Activated T-cell treated with anti-CD3 and anti-CD28 coated beads, Interleukin-2, amount 50 U/mL, for 4 hours (primary cell): ENCODE data around the gene WT1. TPM values are rescaled to one million over a fixed set of nuclear protein-coding genes. Genes with fewer than 3 reads are reported as not detected.

Source experiments
- ATAC-seq, 2 donors: fragments of 200-7000 bp; cut with Tn5 transposase; one replicate each; pipeline ENCODE4 v1.10.0; 2021
- DNase-seq: peaks from one replicate; pipeline ENCODE4 v3.0.0-alpha.2; 2020
- H3K27me3 Mint-ChIP-seq: one replicate; pipeline ENCODE4 v1.8.0; 2021; ENCODE audit warnings: low read depth, mixed read lengths
- H3K36me3 Mint-ChIP-seq: one replicate; pipeline ENCODE4 v1.8.0; 2022; ENCODE audit warnings: mixed read lengths; ENCODE audit not compliant: insufficient read depth
- H3K4me1 Mint-ChIP-seq: one replicate; pipeline ENCODE4 v1.8.0; 2021; ENCODE audit warnings: low read depth, mixed read lengths
- H3K4me3 Mint-ChIP-seq: one replicate; pipeline ENCODE4 v1.8.0; 2021; ENCODE audit warnings: mild to moderate bottlenecking, moderate library complexity, mixed read lengths
- H3K9me3 Mint-ChIP-seq: one replicate; pipeline ENCODE4 v1.8.0; 2021; ENCODE audit warnings: mixed read lengths
- total RNA-seq, 3 donors: library from RNA; stranded (reverse); gene quantifications; one replicate each; pipeline ENCODE4 v1.2.1, GENCODE V29; 2021

Gene WT1
- total RNA-seq, 3 donors from 2014 or later, result 0.18 to 0.30 TPM; not detected in 1

DNA sequence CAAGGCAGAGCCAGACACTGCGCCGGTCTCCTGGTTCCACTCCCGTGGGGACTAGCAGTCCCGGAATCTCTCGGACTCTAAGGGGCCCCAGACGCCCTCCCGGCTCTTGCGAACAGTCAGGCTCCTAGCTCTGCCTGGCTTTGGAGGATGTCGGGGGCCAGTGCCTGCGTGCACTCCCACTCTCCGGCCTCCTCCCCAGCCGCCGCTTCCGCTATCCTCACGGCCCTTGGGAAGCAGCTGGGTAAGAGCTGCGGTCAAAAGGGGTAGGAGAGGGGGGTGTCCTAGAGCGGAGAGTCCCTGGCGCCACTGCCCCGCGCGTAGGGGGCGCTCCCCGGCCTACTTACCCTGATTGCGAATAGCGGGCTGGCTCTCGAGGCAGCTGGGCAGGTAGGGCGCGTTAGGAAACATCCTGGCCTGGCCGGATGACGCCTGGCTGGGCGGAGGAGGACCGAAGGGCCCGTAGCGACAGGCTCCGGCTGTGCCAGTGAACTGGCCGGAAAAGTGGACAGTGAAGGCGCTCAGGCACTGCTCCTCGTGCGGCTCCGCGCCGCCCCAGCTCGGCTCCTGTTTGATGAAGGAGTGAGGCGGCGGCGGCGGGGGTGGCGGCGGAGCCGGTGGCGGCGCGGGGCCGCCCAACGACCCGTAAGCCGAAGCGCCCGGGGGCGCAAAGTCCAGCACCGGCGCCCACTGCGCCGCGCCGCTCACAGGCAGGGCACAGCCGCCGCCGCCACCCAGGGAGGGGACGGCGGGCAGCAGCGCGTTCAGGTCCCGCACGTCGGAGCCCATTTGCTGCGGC, 785 bp downstream of the WT1 start:
- Mint-ChIP-seq H3K4me1 (peaks cover 36% of the 10 kb centered on the region), H3K9me3 (no peaks in the 10 kb centered on the region), H3K27me3 (peaks cover 80% of the 10 kb centered on the region), H3K4me3 (no peak overlapping the region), H3K36me3 (no peaks in the 10 kb centered on the region)
- DNase-seq (no peak), ATAC-seq (peak; percentile 21 to 30)

DNA sequence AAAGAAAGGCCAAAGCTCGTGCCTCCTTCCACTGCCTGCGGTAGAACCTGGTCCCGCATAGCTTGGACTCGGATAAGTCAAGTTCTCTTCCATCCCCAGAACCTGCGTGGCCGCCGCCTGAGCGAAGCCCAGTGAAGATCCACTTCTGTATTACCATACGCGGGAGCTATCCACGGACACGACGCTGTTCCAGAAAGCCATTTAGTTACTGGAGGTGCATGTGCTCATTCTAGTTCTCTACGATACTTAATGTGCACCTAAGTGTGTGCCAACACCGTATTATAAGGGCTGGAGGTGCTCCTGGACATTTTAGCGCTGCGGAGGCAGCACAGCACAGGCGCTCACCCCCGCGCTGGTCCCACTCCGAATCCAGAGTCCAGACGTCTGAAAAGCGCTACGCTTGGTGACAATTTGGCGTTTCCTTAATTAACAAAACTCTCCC, 1.4 kb downstream of the WT1 start:
- Mint-ChIP-seq H3K4me1 (peaks cover 33% of the 10 kb centered on the region), H3K4me3 (no peak overlapping the region), H3K9me3 (no peaks in the 10 kb centered on the region), H3K36me3 (no peaks in the 10 kb centered on the region), H3K27me3 (peaks cover 82% of the 10 kb centered on the region)
- DNase-seq (no peak), ATAC-seq (no peak)

DNA sequence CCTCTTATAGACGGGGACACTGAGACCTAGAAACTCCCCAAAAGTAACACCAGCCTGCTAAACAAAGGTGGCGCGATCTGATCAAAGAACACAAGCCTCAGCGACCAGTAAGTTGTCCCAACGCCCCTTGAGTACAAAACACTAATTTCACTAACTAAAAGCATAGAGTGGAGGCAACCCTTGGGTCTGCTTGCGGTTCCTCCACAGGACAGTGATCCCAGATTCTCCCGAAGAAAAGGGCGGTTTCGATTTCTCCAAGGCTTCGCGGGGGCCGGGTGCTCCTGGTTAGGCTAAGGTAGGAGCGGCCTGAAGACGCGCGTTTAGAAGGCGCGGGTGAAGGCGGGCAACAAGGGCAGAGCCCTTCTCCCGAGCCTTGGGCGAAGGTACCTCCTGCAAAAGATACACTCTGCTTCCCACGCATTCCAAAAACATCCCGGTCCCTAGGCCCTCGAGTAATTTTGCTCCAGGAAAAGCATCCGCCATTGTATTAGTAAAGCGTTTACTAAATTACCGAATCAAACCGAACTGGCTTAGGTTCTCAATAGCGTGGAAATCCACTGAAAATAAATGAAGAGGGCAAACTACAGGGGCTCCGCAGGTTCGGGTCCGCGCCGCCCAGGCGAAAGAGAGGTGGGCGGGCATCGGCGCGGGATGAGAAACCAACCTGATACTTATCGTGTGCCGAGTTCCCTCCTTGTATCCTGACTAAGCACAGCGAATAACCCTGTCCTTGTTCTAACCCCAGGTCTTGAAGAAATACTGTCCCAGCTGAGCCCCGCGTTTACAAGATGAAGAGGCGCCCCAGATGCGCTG, 2.0 kb downstream of the WT1 start:
- ATAC-seq (no peak), DNase-seq (no peak)
- Mint-ChIP-seq H3K9me3 (no peaks in the 10 kb centered on the region), H3K36me3 (no peaks in the 10 kb centered on the region), H3K27me3 (peaks cover 83% of the 10 kb centered on the region), H3K4me3 (no peak overlapping the region), H3K4me1 (peaks cover 33% of the 10 kb centered on the region)

- no peaks in the 10 kb centered on the region for H3K36me3 Mint-ChIP-seq
- DNase-seq (no peak), ATAC-seq (no peak)
- no peak overlapping the region for H3K4me3 Mint-ChIP-seq
- no peaks in the 10 kb centered on the region for H3K9me3 Mint-ChIP-seq
- H3K4me1 Mint-ChIP-seq, result peaks cover 30% of the 10 kb centered on the region
- H3K27me3 Mint-ChIP-seq, result peaks cover 82% of the 10 kb centered on the region
These were observed 2.8 kb downstream of the WT1 start for GRCh38 chr11:32432565-32432964.

- H3K4me1 Mint-ChIP-seq, result peaks cover 24% of the 10 kb centered on the region
- H3K9me3 Mint-ChIP-seq, result no peaks in the 10 kb centered on the region
- ATAC-seq, result no peak
- peaks cover 82% of the 10 kb centered on the region for H3K27me3 Mint-ChIP-seq
- no peaks in the 10 kb centered on the region for H3K36me3 Mint-ChIP-seq
- no peak for DNase-seq
- H3K4me3 Mint-ChIP-seq, result no peak overlapping the region
These were observed 4.6 kb downstream of the WT1 start for GRCh38 chr11:32430568-32431381.

GRCh38 chr11:32429477-32429876, 5.9 kb downstream of the WT1 start:
- H3K9me3 Mint-ChIP-seq, result no peaks in the 10 kb centered on the region
- H3K27me3 Mint-ChIP-seq, result peaks cover 86% of the 10 kb centered on the region
- no peaks in the 10 kb centered on the region for H3K36me3 Mint-ChIP-seq
- H3K4me3 Mint-ChIP-seq, result no peak overlapping the region
- peaks cover 19% of the 10 kb centered on the region for H3K4me1 Mint-ChIP-seq
- no peak for ATAC-seq
- DNase-seq, result no peak

DNA sequence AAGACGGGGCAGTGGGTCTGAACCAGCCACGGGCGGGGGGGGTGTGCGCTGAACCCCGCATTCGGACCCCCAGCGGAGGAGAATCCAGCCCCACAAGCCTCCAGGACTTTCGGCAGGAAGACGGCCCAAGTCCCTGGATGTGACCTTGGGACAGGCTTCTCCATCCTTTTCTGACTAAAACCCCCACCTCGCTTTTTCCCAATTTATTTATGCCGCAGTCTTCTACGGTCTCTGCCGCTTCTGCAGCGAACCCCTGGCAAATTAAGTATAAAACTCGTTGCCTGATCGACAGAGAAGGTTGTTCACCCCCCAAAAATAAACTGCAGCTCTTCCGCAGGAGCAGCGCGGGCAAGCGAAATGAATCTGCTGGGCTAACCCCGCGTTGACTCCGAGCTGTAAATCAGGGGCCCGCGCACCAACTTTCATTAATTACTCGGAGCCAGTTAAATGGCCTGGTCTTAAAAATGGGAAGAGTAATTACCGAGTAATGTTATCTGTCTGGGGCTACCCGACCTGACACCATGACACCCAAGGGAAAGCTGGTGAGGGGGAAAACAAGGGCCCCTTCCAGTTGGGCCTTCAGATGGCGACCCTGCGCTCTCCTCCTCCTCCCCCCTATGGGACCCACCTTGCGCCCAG, 6.6 kb downstream of the WT1 start:
- ATAC-seq, result no peak
- Mint-ChIP-seq H3K9me3 (no peaks in the 10 kb centered on the region), H3K36me3 (no peaks in the 10 kb centered on the region), H3K27me3 (peaks cover 84% of the 10 kb centered on the region), H3K4me1 (peaks cover 13% of the 10 kb centered on the region), H3K4me3 (no peak overlapping the region)
- DNase-seq, result no peak

DNA sequence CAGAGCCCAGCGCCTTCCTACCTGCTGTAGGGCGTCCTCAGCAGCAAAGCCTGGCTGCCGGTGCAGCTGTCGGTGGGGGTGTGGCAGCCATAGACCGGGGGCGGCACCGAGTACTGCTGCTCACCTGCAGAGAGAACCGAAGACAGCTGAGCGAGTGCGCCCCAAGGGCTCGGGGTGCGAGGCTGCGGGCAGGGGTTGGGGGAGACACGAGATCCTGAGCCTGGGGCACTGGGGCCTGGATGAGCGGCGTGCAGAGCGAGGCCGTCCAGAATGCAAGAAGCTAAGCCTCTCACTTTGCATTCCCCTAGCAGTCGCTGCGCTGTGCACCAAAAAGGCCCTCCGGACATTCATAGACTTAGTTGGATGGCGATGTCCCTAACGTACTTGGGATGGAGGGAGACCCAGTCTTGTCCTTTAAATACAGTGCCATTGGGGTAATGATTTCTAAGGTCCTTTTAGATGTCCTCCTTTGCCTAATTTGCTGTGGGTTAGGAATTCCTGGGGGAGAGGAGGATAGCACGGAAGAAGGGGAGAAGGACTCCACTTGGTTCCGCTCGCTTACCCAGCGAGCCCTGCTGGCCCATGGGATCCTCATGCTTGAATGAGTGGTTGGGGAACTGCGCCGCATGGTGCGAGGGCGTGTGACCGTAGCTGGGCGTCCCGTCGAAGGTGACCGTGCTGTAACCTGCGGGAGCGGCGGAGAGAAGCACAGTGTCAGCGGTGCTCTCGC, 7.2 kb downstream of the WT1 start:
- ATAC-seq, result peak in 1 of 2 donors; percentile 32
- Mint-ChIP-seq H3K4me3 (no peak overlapping the region), H3K27me3 (peaks cover 77% of the 10 kb centered on the region), H3K9me3 (no peaks in the 10 kb centered on the region), H3K4me1 (peaks cover 6% of the 10 kb centered on the region), H3K36me3 (no peaks in the 10 kb centered on the region)
- no peak for DNase-seq

DNA sequence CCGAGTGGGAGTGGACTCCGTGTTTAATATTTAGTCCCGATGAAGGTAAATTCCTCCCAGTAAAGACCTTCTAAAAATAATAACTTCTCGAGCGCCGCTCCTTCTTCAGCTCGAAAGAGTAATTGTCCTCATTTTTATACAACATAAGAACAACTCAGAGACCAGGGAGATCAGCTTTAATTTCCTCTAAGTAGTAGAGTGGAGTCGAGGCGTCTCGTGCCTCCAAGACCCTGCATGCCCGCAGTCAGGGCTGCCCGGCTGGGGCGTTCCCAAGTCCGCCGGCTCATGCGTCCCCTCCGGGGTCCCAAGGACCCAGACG, 7.8 kb downstream of the WT1 start:
- Mint-ChIP-seq H3K9me3 (no peaks in the 10 kb centered on the region), H3K27me3 (peaks cover 75% of the 10 kb centered on the region), H3K4me1 (peaks cover 4% of the 10 kb centered on the region), H3K36me3 (no peaks in the 10 kb centered on the region), H3K4me3 (no peak overlapping the region)
- ATAC-seq (no peak), DNase-seq (no peak)

- H3K9me3 Mint-ChIP-seq, result no peaks in the 10 kb centered on the region
- peaks cover 7% of the 10 kb centered on the region for H3K4me1 Mint-ChIP-seq
- DNase-seq, result no peak
- no peak overlapping the region for H3K4me3 Mint-ChIP-seq
- peak in 1 of 2 donors; percentile 16 for ATAC-seq
- H3K36me3 Mint-ChIP-seq, result no peaks in the 10 kb centered on the region
- peaks cover 69% of the 10 kb centered on the region for H3K27me3 Mint-ChIP-seq
These were observed 8.3 kb downstream of the WT1 start for GRCh38 chr11:32426819-32427615.

GRCh38 chr11:32426192-32426591, 9.1 kb downstream of the WT1 start:
- no peaks in the 10 kb centered on the region for H3K36me3 Mint-ChIP-seq
- H3K4me3 Mint-ChIP-seq, result peak overlapping the region; percentile 37
- no peaks in the 10 kb centered on the region for H3K9me3 Mint-ChIP-seq
- DNase-seq (no peak), ATAC-seq (no peak)
- peaks cover 15% of the 10 kb centered on the region for H3K4me1 Mint-ChIP-seq
- H3K27me3 Mint-ChIP-seq, result peaks cover 65% of the 10 kb centered on the region

- peaks cover 62% of the 10 kb centered on the region for H3K27me3 Mint-ChIP-seq
- H3K36me3 Mint-ChIP-seq, result no peaks in the 10 kb centered on the region
- no peak overlapping the region for H3K4me3 Mint-ChIP-seq
- H3K9me3 Mint-ChIP-seq, result no peaks in the 10 kb centered on the region
- ATAC-seq (no peak), DNase-seq (no peak)
- H3K4me1 Mint-ChIP-seq, result peaks cover 20% of the 10 kb centered on the region
These were observed 9.6 kb downstream of the WT1 start for GRCh38 chr11:32425761-32426160.

- ATAC-seq, result no peak
- no peak overlapping the region for H3K4me3 Mint-ChIP-seq
- peaks cover 22% of the 10 kb centered on the region for H3K4me1 Mint-ChIP-seq
- H3K9me3 Mint-ChIP-seq, result no peaks in the 10 kb centered on the region
- no peak for DNase-seq
- no peaks in the 10 kb centered on the region for H3K36me3 Mint-ChIP-seq
- H3K27me3 Mint-ChIP-seq, result peaks cover 34% of the 10 kb centered on the region
These were observed 12.8 kb downstream of the WT1 start for GRCh38 chr11:32422545-32422944.
